GM18507 (cell line): ENCODE data around the gene KCNK16.
A peak's percentile ranks its signal among the peaks of the same experiment; 100 is the strongest.

Experiments used
- DNase-seq: peaks from one replicate; pipeline ENCODE4 v3.0.0; 2011; ENCODE audit warnings: low read depth; ENCODE audit not compliant: insufficient read length; ENCODE audit errors: extremely low spot score
- FAIRE-seq: peaks from 2 replicates; lab custom pipeline; 2011; peaks lifted over from hg19 to GRCh38; lab: Jason Lieb, UNC

Gene KCNK16

GRCh38 chr6:39313526-39314272 is 8.8 kb downstream of the KCNK16 start:
- no peak for DNase-seq

GRCh38 chr6:39312912-39313525 is 9.5 kb downstream of the KCNK16 start:
- DNase-seq (no peak), FAIRE-seq (no peak)

More at GRCh38 chr6:39313526-39314272, 8.8 kb downstream of the KCNK16 start:
- FAIRE-seq = no peak

GRCh38 chr6:39310542-39310941 is 12.0 kb downstream of the KCNK16 start:
- FAIRE-seq (no peak), DNase-seq (no peak)

- FAIRE-seq (peak; percentile 83), DNase-seq (peak; percentile 50)
Measured at GRCh38 chr6:39309942-39310531, 12.5 kb downstream of the KCNK16 start.

- DNase-seq (no peak), FAIRE-seq (no peak)
Measured at GRCh38 chr6:39307462-39307861, 15.0 kb downstream of the KCNK16 start.

- no peak for FAIRE-seq
- DNase-seq = no peak
Measured at GRCh38 chr6:39304951-39305350, 17.6 kb downstream of the KCNK16 start.

- no peak for DNase-seq
- FAIRE-seq = no peak
Measured at GRCh38 chr6:39303425-39304153, 18.9 kb downstream of the KCNK16 start.

- peak; percentile 94 for FAIRE-seq
- peak; percentile 81 for DNase-seq
Measured at GRCh38 chr6:39302669-39303424, 19.7 kb downstream of the KCNK16 start.

GRCh38 chr6:39302011-39302410 is 20.5 kb downstream of the KCNK16 start:
- no peak for FAIRE-seq
- no peak for DNase-seq

- FAIRE-seq (no peak), DNase-seq (no peak)
Measured at GRCh38 chr6:39301606-39302005, 20.9 kb downstream of the KCNK16 start.

- FAIRE-seq (no peak), DNase-seq (no peak)
Measured at GRCh38 chr6:39300739-39301138, 21.8 kb downstream of the KCNK16 start.

GRCh38 chr6:39298061-39298460 is 24.4 kb downstream of the KCNK16 start:
- DNase-seq = no peak
- FAIRE-seq = no peak

GRCh38 chr6:39296745-39297640 is 25.5 kb downstream of the KCNK16 start:
- FAIRE-seq (no peak), DNase-seq (no peak)

GRCh38 chr6:39295611-39296011 is 26.9 kb downstream of the KCNK16 start:
- DNase-seq = no peak
- FAIRE-seq = no peak

GRCh38 chr6:39294899-39295298 is 27.6 kb downstream of the KCNK16 start:
- no peak for FAIRE-seq
- no peak for DNase-seq

- DNase-seq (no peak), FAIRE-seq (no peak)
Measured at GRCh38 chr6:39294133-39294532, 28.4 kb downstream of the KCNK16 start.

- FAIRE-seq (no peak), DNase-seq (no peak)
Measured at GRCh38 chr6:39292637-39293036, 29.9 kb downstream of the KCNK16 start.

GRCh38 chr6:39289490-39289889 is 33.0 kb downstream of the KCNK16 start:
- no peak for FAIRE-seq
- no peak for DNase-seq

GRCh38 chr6:39287601-39288000 is 34.9 kb downstream of the KCNK16 start:
- no peak for DNase-seq
- no peak for FAIRE-seq
